AG04449 (cell line): Measurements from ENCODE around the gene IZUMO4.

ENCODE experiments used
- CTCF ChIA-PET: fragments of 350-600 bp; formaldehyde crosslinking; extraction: SDS; loops from one replicate; lab custom pipeline; 2021; ENCODE audit warnings: antibody characterized with exemption; lab: Yijun Ruan, JAX
- POLR2A ChIA-PET: fragments of 400-600, 350-600 bp; formaldehyde crosslinking; extraction: SDS; loops from one replicate; lab custom pipeline; 2020; ENCODE audit warnings: antibody characterized with exemption, inconsistent platforms; lab: Yijun Ruan, JAX
- DNase-seq: peaks from one replicate; pipeline ENCODE4 v3.0.0-alpha.2; 2010; ENCODE audit warnings: low read depth, low spot score
- H3K4me3 ChIP-seq: 2 replicates; pipeline ENCODE4 v1.5.1; 2011; ENCODE audit warnings: low read depth, mild to moderate bottlenecking, control low read depth, low read length
- TF ChIP-seq, protein P1 (sequence below): IDR thresholded peaks from one replicate; pipeline ENCODE4 v1.5.1; 2011; ENCODE audit warnings: mild to moderate bottlenecking, moderate library complexity, low read length, control low read depth, inconsistent platforms; ENCODE audit not compliant: insufficient read depth; ENCODE audit errors: missing control alignments

IZUMO4 gene

DNA sequence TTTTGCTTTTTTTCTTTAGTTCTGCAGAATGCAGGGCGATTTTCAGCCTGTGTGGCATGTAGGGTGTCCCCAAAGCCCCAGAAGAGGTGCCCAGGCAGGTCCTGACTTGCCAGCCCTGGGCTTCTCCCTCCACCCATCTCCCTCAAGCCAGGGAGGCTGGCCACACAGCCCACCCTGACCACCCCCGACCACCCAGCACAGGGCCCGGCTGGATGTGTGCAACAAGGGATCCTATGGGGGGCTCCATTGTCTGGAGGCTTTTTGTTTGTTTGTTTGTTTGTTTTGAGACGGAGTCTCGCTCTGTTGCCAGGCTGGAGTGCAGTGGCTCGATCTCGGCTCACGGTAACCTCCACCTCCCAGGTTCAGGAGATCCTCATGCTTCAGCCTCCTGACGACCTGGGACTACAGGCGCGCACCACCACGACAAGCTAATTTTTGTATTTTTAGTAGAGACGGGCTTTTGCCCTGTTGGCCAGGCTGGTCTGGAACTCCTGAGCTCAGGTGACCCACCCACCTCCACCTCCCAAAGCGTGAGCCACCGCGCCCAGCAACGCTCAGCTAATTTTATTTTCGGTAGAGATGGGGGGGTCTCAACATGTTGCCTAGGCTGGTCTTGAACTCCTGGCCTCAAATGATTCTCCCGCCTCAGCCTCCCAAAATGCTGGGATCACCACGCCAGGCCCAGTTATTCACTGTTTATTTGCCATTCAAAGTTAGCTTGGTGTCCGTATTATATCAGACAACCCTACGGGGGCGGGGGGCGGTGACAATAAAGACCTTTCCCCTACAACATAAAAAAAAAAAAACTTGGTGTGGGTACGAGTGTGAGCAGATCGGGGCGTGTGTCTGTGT, 37.9 kb upstream of the IZUMO4 start:
- H3K4me3 ChIP-seq, result no peak overlapping the region
- TF ChIP-seq, protein P1, sequence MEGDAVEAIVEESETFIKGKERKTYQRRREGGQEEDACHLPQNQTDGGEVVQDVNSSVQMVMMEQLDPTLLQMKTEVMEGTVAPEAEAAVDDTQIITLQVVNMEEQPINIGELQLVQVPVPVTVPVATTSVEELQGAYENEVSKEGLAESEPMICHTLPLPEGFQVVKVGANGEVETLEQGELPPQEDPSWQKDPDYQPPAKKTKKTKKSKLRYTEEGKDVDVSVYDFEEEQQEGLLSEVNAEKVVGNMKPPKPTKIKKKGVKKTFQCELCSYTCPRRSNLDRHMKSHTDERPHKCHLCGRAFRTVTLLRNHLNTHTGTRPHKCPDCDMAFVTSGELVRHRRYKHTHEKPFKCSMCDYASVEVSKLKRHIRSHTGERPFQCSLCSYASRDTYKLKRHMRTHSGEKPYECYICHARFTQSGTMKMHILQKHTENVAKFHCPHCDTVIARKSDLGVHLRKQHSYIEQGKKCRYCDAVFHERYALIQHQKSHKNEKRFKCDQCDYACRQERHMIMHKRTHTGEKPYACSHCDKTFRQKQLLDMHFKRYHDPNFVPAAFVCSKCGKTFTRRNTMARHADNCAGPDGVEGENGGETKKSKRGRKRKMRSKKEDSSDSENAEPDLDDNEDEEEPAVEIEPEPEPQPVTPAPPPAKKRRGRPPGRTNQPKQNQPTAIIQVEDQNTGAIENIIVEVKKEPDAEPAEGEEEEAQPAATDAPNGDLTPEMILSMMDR, result no peak
- DNase-seq, result no peak
- CTCF ChIA-PET, result interaction anchor here (1.6 to 2.5 kb wide), 2 partner anchors 11 to 40 kb away, joined by 5 to 9 read pairs; no protein-coding TSS in a partner anchor
- POLR2A ChIA-PET, result no interaction called here

DNA sequence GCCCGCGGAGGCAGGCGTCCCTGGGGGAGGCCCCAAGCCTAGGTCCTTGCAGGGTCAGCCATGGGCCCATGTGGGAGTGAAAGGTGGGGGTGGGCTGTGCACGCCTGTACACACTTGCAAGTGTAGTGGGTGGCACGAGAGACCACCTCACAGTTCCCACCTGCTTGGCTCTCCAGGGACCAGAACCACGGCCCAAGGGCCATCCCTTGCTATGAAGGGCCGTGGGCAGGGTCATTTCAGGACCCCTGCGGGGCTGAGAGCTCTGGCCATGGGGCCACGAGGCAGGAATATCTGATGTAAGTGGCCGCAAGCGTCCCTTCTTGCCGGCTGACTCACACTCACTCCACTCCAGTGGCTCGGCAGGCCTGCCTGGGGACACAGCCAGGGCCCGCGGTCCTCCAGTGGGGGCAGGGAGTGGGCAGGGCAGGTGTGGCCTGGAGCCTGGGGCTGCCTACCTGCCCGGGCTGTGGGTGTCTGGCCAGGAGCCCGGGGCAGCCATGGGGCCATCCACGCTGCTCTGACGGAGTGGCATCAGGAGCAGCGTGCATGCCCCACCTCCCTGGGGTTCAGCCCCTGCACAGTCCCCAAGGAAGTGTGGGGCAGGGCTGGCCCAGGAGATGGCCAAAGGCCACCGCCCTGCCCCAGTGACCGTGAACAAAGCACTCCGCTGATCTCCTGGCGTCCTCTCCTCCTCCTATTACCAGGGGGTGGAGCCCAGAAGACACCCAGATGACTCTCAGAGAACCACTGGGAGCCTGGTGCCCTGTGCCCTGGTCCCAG, 37.1 kb upstream of the IZUMO4 start:
- TF ChIP-seq, protein P1, result no peak
- DNase-seq, result no peak
- POLR2A ChIA-PET, result interaction anchor here (0.5 to 1.6 kb wide), 3 partner anchors 8 to 56 kb away, joined by 3 to 5 read pairs (median 5); partner anchors contain the start of gene MKNK2
- no peak overlapping the region; the same call in 1 of the 2 replicates for H3K4me3 ChIP-seq
- CTCF ChIA-PET, result interaction anchor here (1.6 to 2.5 kb wide), 2 partner anchors 10 to 40 kb away, joined by 5 to 9 read pairs; no protein-coding TSS in a partner anchor

DNA sequence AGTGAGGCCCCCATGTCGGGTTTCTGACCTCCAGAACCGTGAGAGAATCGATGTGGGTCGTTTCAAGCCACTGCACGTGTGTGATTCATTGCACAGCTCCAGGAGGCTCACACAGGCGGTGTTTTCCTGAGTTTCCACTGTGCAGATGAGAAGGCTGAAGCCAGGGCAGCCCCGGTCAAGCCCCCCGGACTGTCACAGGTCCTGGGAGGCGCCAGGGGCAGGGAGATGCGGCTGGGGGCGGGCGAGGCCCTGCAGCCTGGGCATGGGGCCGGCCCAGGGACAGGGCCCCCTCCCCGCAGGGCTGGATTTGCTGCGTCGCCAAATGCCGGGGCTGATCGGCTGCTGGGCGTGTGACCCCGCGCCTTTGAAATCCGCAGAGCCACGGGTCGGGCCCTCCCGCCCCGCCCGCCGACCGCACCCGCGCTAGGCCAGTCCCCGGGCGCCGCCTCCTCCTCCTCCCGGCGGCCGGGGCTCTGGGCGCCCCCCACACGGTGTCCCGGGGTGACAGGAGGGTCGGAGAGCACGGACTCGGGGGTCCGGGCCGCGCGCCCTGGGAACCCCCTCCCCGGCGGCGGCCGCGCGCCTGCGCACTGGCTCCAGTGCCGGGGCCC, 35.7 kb upstream of the IZUMO4 start:
- no peak for DNase-seq
- peak overlapping the region; percentile 59 for H3K4me3 ChIP-seq
- TF ChIP-seq, protein P1, result no peak
- CTCF ChIA-PET, result interaction anchor here (1.0 kb wide), 1 partner anchor 9 kb away, joined by 3 read pairs; no protein-coding TSS in a partner anchor
- POLR2A ChIA-PET, result interaction anchor here (1.6 kb wide), 1 partner anchor 9 kb away, joined by 5 read pairs; the partner anchor contains the start of gene MKNK2

DNA sequence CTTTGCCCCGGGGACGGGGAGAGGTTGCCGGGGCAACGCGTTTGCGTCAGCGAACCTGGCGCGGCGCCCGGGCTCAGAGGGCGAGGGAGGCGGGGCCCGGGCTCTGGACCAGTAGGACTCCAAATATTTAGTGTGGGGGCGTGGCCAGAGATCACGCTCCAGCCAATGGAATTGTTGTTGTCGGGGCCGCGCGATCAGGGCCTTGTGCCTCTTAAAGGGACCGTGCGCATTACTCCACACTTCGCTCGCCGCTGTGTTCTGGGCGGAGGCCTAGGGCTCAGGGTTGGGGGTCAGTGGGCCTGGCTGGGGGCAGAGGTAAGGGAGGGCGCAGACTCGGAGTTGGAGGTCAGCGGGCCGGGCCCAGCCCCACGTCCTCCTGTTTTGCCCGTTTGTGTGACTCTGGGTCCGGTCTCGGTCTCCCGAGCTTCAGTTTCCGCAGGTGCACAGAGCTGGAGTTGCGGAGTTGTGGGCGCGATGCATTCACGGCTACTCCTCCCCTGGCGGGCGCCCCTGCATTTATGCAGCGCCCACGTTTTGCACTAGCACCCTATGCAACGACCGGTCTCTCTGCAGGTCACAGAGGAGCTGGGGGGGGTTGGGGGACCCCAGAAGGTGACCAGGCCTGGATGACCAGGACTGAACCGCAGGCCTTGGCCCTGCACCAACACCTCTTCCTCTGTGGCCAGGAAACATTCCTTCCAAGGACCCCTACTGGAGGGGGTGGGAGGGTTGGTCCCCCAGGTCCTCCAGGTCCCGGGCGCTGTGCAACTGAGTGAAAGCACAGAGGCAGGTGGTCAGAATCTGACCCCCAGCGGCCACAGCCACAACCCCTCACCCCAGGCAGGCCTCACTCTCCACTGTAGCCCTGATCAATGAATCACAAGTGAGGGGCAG, 35.0 kb upstream of the IZUMO4 start:
- ChIA-PET CTCF (interaction anchor here (1.0 to 2.4 kb wide), 2 partner anchors 8 to 42 kb away, joined by 3 to 6 read pairs; no protein-coding TSS in a partner anchor), POLR2A (interaction anchor here (0.7 kb wide), 1 partner anchor 26 kb away, joined by 3 read pairs; no protein-coding TSS in a partner anchor)
- TF ChIP-seq, protein P1, result no peak
- peak; percentile 75 for DNase-seq
- H3K4me3 ChIP-seq, result peak overlapping the region; percentile 73

DNA sequence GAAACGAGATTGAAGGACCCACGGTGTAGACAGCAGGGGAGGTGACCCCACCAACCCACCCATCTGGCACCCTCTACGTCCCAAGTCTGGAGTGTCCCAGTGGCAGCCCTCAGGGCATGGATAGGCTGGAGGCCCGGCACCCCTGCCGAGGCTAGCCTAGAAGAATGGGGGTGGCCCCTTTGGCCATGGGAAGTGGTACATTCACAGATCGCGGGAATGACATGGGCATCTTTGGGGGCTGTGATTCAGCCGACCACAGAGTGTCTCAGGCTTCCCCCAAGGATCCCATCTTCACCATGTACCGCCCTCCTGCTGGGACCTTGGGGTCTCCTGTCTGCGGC, 34.4 kb upstream of the IZUMO4 start:
- TF ChIP-seq, protein P1, result no peak
- ChIA-PET CTCF (interaction anchor here (1.0 to 2.4 kb wide), 2 partner anchors 8 to 43 kb away, joined by 3 to 6 read pairs; no protein-coding TSS in a partner anchor), POLR2A (no interaction called here)
- no peak for DNase-seq
- H3K4me3 ChIP-seq, result peak overlapping the region; percentile 73; the same call in 1 of the 2 replicates
